H1 (cell line): Measurements from ENCODE around the gene ACACB. TPM values are rescaled to one million over a fixed set of nuclear protein-coding genes. Genes with fewer than 3 reads are reported as not detected.

ENCODE experiments used
- ATF3 ChIP-seq: IDR thresholded peaks from 2 replicates; pipeline ENCODE4 v1.6.1; 2011; ENCODE audit warnings: low read depth, mild to moderate bottlenecking, low read length; ENCODE audit not compliant: insufficient read depth
- CEBPB ChIP-seq: IDR thresholded peaks from 2 replicates; pipeline ENCODE4 v1.6.1; 2012; ENCODE audit warnings: low read depth, low read length
- CHD1 ChIP-seq: IDR thresholded peaks from 2 replicates; pipeline ENCODE4 v1.6.1; 2012; ENCODE audit warnings: low read depth, low read length, improper control_type of control experiment
- CREB1 ChIP-seq: IDR thresholded peaks from 2 replicates; pipeline ENCODE4 v1.6.1; 2012; ENCODE audit warnings: inconsistent platforms
- USF2 ChIP-seq: IDR thresholded peaks from 2 replicates; pipeline ENCODE4 v1.6.1; 2011; ENCODE audit warnings: low read length, improper control_type of control experiment
- polyA plus RNA-seq, 7 experiments: library from polyadenylated mRNA; depleted of rRNA in 3 of 7; stranded (reverse) in 5 of 7; unstranded in 2 of 7; fragments of >200 nt in 5 of 7; fragments of 200-250 nt in 2 of 7; gene quantifications; 1 replicate in 5 of 7; 2 replicates in 1 of 7; 4 replicates in 1 of 7; pipeline versions ENCODE4 v1.2.1 to v1.2.3, GENCODE V29; 2011 to 2013; ENCODE audit warnings: missing spikeins in 2 of 7, mixed read lengths in 2 of 7
- total RNA-seq: library from RNA; stranded (reverse); fragmentation: NEBNext Ultra II Directional; extraction: Animal tissue kit (Norgen Biotek cat#: 25700); gene quantifications from 2 replicates; pipeline ENCODE4 v1.2.1, GENCODE V29; 2021

ACACB gene
- total and polyA plus RNA-seq, 2 of the 8 experiments (the other 6 are each of a cell fraction or from before 2014, with no cell fraction given): 5.8 to 15.3 TPM

DNA sequence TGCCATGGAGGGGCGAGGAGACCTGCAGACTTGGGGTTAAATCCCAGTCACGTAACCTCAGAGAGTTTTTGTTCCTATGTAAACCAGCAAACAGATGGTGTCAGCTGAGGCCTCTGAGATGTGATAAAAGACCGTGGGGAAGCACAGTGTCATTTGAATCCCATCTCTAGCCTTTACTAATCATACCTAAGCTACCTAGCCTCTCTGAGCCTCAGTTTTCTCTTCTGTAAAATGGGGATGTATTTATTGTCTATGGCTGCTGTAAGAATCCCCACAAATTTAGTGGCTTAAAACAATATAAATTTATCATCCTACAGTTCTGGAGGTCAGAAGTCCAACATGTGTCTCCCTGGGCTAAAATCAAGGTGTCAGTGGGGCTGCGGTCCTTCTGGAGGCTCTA lies 158.8 kb downstream of the ACACB start (continued):
- TF ChIP-seq ATF3 (no peak), CHD1 (no peak), USF2 (no peak), CREB1 (no peak), CEBPB (no peak)
